B cell (primary cell): ENCODE data around the gene F2RL3. TPM values are rescaled to one million over a fixed set of nuclear protein-coding genes. Genes with fewer than 3 reads are reported as not detected.
"Not testable (repeated sequence)": the region's sequence is repeated elsewhere in the genome, so short reads cannot be mapped to it uniquely, and the experiment has no call there.

Experiments used
- ATAC-seq: fragments of 200-7000 bp; cut with Tn5 transposase; one replicate; pipeline ENCODE4 v1.10.0; 2021; ENCODE audit warnings: low read depth, mild to moderate bottlenecking, moderate number of reproducible peaks, moderate library complexity
- CTCF ChIA-PET: fragments of 350-600 bp; sonication (Branson Sonifier 250); formaldehyde crosslinking; loops from one replicate; lab custom pipeline; 2021; ENCODE audit warnings: antibody characterized with exemption, inconsistent platforms; lab: Charles Lee
- POLR2A ChIA-PET: fragments of 350-600 bp; sonication (Branson Sonifier 250); formaldehyde crosslinking; loops from one replicate; lab custom pipeline; 2021; ENCODE audit warnings: antibody characterized with exemption; lab: Charles Lee
- DNase-seq: peaks from one replicate; pipeline ENCODE4 v3.0.0; 2013
- H2AFZ ChIP-seq: 2 replicates; pipeline ENCODE4 v1.6.1; 2012; ENCODE audit warnings: mild to moderate bottlenecking, low read depth, low read length; ENCODE audit not compliant: insufficient read depth, poor library complexity, severe bottlenecking
- H3K27ac ChIP-seq, 2 donors: 1 replicate in 1 of 2; 2 replicates in 1 of 2; pipeline ENCODE4 v1.5.1; 2012 to 2013; ENCODE audit warnings: low read length in 2 of 2, mild to moderate bottlenecking in 2 of 2, moderate library complexity in 1 of 2
- H3K27me3 ChIP-seq, 4 experiments: fragments of 200-600 bp in 1 of 4; sonication (generic) in 1 of 4; replicated peaks in 1 of 4; 1 replicate in 2 of 4; 2 replicates in 2 of 4; pipeline versions ENCODE4 v1.6.1 to v1.7.0; 2013 to 2016; ENCODE audit warnings: low read length in 3 of 4, mild to moderate bottlenecking in 2 of 4, mixed read lengths in 1 of 4, moderate library complexity in 1 of 4; ENCODE audit not compliant: insufficient read depth in 4 of 4, control insufficient read depth in 3 of 4; ENCODE audit errors: control extremely low read depth in 1 of 4
- H3K36me3 ChIP-seq, 2 experiments: replicated peaks in 1 of 2; 1 replicate in 1 of 2; 2 replicates in 1 of 2; pipeline versions ENCODE4 v1.6.1 to v1.7.1; 2013; ENCODE audit warnings: low read length in 1 of 2; ENCODE audit not compliant: insufficient read depth in 2 of 2, control insufficient read depth in 1 of 2; ENCODE audit errors: control extremely low read depth in 1 of 2, extremely low read depth in 1 of 2
- H3K4me1 ChIP-seq, 2 donors: fragments of 200-600 bp in 1 of 2; sonication (generic) in 1 of 2; 1 replicate in 1 of 2; 2 replicates in 1 of 2; pipeline versions ENCODE4 v1.5.1 to v1.6.1; 2013 to 2017; ENCODE audit warnings: low read length in 2 of 2; ENCODE audit not compliant: control insufficient read depth in 2 of 2, insufficient read depth in 2 of 2
- H3K4me2 ChIP-seq: replicated peaks from 2 replicates; pipeline ENCODE3; 2012; ENCODE audit warnings: mild to moderate bottlenecking, low read depth, low read length; ENCODE audit not compliant: poor library complexity, severe bottlenecking
- H3K4me3 ChIP-seq, 5 experiments: fragments of 200-600 bp in 1 of 5; sonication (generic) in 1 of 5; 1 replicate in 3 of 5; 2 replicates in 2 of 5; pipeline versions ENCODE4 v1.5.1 to v1.7.0; 2011 to 2016; ENCODE audit warnings: low read length in 4 of 5, mild to moderate bottlenecking in 4 of 5, low read depth in 2 of 5, control low read depth in 1 of 5, moderate library complexity in 1 of 5; ENCODE audit not compliant: insufficient read depth in 1 of 5; ENCODE audit errors: control extremely low read depth in 1 of 5, extremely low read depth in 1 of 5
- H3K79me2 ChIP-seq: fragments of 200-600 bp; sonication (generic); one replicate; pipeline ENCODE4 v1.6.0; 2016; ENCODE audit warnings: low read length; ENCODE audit not compliant: control insufficient read depth, insufficient read depth
- H3K9ac ChIP-seq: fragments of 200-600 bp; sonication (generic); 2 replicates; pipeline ENCODE4 v1.6.1; 2017; ENCODE audit warnings: mild to moderate bottlenecking, low read length, moderate library complexity
- H3K9me3 ChIP-seq, 3 donors: one replicate each; pipeline versions ENCODE4 v1.6.1 to v1.7.1; 2013; ENCODE audit warnings: low read length in 2 of 3; ENCODE audit not compliant: control insufficient read depth in 2 of 3, insufficient read depth in 1 of 3; ENCODE audit errors: control extremely low read depth in 1 of 3
- H4K20me1 ChIP-seq: 2 replicates; pipeline ENCODE4 v1.6.0; 2012; ENCODE audit warnings: mild to moderate bottlenecking, low read length; ENCODE audit not compliant: insufficient read depth, control insufficient read depth, poor library complexity, severe bottlenecking
- H3K27ac Mint-ChIP-seq: one replicate; pipeline ENCODE4 v1.8.0; 2021; ENCODE audit warnings: mixed read lengths
- H3K27me3 Mint-ChIP-seq: one replicate; pipeline ENCODE4 v1.8.0; 2021; ENCODE audit warnings: mixed read lengths
- H3K4me1 Mint-ChIP-seq: one replicate; pipeline ENCODE4 v1.8.0; 2021; ENCODE audit warnings: mixed read lengths
- H3K4me3 Mint-ChIP-seq: one replicate; pipeline ENCODE4 v1.8.0; 2021; ENCODE audit warnings: mixed read lengths
- H3K9me3 Mint-ChIP-seq: one replicate; pipeline ENCODE4 v1.8.0; 2022; ENCODE audit warnings: mixed read lengths; ENCODE audit not compliant: insufficient read depth
- CTCF ChIP-seq: fragments of 200-600 bp; IDR thresholded peaks from one replicate; pipeline ENCODE4 v1.8.0; 2022; ENCODE audit warnings: antibody characterized with exemption, mild to moderate bottlenecking
- EZH2 ChIP-seq: IDR thresholded peaks from 2 replicates; pipeline ENCODE4 v1.6.1; 2012; ENCODE audit warnings: borderline replicate concordance, low read depth, mild to moderate bottlenecking, moderate library complexity, low read length; ENCODE audit not compliant: insufficient read depth, poor library complexity, severe bottlenecking
- WGBS: methylation state at CpG from one replicate; pipeline ENCODE4 v1.1.5; 2013; ENCODE audit warnings: missing lambda C conversion rate; ENCODE audit not compliant: insufficient coverage; 5-methylcytosine and 5-hydroxymethylcytosine counted together
- intact Hi-C: fragments of 100-400 bp; cut with micrococcal nuclease; formaldehyde crosslinking; loops from one replicate; pipeline ENCODE4 v1.10.0; 2022
- polyA plus RNA-seq: library from polyadenylated mRNA; depleted of rRNA; stranded (reverse); fragments of >200 nt; gene quantifications from 2 replicates; pipeline ENCODE4 v1.2.3, GENCODE V29; 2012
- total RNA-seq, 2 donors: library from RNA; stranded (reverse); fragments of 120-200 nt in 1 of 2; gene quantifications; 1 replicate in 1 of 2; 2 replicates in 1 of 2; pipeline versions ENCODE4 v1.2.3 to v1.2.4, GENCODE V29; 2013 to 2022

The F2RL3 gene
- total and polyA plus RNA-seq, 2 donors (not counting 1 experiment from before 2014, with no cell fraction given), result 0.01 to 1.1 TPM

DNA sequence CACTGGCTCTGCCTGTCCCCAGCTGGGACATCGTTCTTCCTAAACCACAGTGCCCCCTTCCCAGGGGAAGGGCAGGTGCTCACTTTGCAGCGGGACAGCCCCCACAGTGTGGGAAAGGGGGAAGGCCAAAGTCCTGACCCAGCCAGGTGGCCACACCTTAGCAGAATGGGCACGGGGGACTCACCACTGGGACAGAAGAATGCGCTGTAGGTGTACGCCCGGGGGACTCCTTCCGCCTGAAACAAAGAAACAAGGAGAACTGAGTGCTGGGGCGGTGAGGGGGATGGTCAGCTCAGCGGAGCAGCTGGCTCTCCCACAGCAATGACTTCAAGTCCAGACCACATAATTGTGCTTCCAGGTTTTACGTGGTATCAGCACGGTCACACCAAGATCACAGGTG, 49.4 kb downstream of the F2RL3 start:
- TF ChIP-seq EZH2, result no peak
- TF ChIP-seq CTCF, result no peak
- Histone ChIP-seq H3K4me3 (no peak overlapping the region), H3K4me1 (no peaks in the 10 kb centered on the region), H3K4me2 (no peak overlapping the region), H2AFZ (no peak overlapping the region), H4K20me1 (no peaks in the 10 kb centered on the region), H3K27me3 (peaks cover 0 to 5% (median 0%) of the 10 kb centered on the region in 4 experiments), H3K9me3 (peaks cover 0 to 19% (median 17%) of the 10 kb centered on the region in 3 donors), H3K79me2 (no peaks in the 10 kb centered on the region), H3K9ac (no peak overlapping the region), H3K36me3 (no peaks in the 10 kb centered on the region), H3K27ac (no peak overlapping the region)
- Mint-ChIP-seq H3K27ac (no peak overlapping the region), H3K4me1 (no peaks in the 10 kb centered on the region), H3K27me3 (no peaks in the 10 kb centered on the region), H3K4me3 (no peak overlapping the region), H3K9me3 (peaks cover 18% of the 10 kb centered on the region)
- ChIA-PET POLR2A (no interaction called here), CTCF (no interaction called here)
- ATAC-seq (no peak), DNase-seq (no peak)
- intact Hi-C loops, result no loop called here
- WGBS, result 96% methylated on average over 11 of the region's 11 CpGs

DNA sequence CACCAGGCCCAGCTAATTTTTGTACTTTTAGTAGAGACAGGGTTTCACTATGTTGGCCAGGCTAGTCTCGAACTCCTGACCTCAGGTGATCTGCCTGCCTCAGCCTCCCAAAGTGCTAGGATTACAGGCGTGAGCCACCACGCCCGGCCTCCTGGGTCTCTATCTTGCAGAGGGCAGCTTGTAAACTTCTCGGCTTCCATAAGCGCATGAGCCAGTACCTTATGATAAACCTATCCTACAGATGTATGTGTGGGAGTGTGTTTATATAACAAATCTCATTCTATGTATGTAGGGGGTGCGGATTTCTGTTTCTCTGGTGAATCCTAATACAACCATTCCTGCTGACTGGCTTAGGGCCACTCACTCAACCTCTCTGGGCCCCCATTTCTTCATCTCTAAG, 51.3 kb downstream of the F2RL3 start:
- not testable (repeated sequence) for H3K27ac ChIP-seq

More for the DNA sequence above, 51.3 kb downstream of the F2RL3 start:
- H2AFZ ChIP-seq, intact Hi-C loops, H3K27me3 Mint-ChIP-seq, H3K27me3 ChIP-seq, ATAC-seq, H3K27ac Mint-ChIP-seq, H3K4me1 Mint-ChIP-seq, H3K4me2 ChIP-seq, H3K9me3 Mint-ChIP-seq, H3K36me3 ChIP-seq, CTCF ChIA-PET, H3K4me3 ChIP-seq, H4K20me1 ChIP-seq, H3K9ac ChIP-seq, H3K4me1 ChIP-seq, H3K4me3 Mint-ChIP-seq, H3K79me2 ChIP-seq, DNase-seq: not testable (repeated sequence)
- POLR2A ChIA-PET, result interaction anchor here (1.1 kb wide), 1 partner anchor 188 kb away, joined by 4 read pairs; no protein-coding TSS in a partner anchor
- peaks cover 0 to 17% (median 5%) of the 10 kb centered on the region in 3 donors for H3K9me3 ChIP-seq
- WGBS, result 100% methylated on average over 1 of the region's 7 CpGs
